ENCODE data around the gene FANCD2.

DNA sequence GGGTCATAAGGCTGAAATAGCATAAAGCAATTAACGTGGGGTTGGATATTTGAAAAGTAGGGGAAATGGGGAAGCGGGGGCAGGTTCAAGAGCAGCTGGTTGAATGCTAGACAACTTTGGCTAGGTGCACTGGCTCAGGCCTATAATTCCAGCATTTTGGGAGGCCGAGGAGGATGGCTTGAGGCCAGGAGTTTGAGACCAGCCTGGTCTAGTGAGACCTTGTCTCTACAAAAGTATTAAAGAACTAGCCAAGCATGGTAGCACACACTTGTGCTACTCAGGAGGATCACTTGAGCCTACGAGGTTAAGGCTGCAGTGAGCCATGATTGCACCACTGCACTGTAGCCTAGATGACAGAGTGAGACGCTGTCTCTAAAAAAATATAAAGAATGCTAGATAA is 6.9 kb upstream of the FANCD2 start:
- TF ChIP-seq CHD2 (IDR thresholded peaks at IDR 0.05; ENCODE audit: low read length, partially characterized antibody) (no peak), EP300 (IDR thresholded peaks at IDR 0.05) (no peak), MAZ (IDR thresholded peaks at IDR 0.05; ENCODE audit: borderline replicate concordance, low read depth, low read length) (no peak), RAD21 (conservative IDR thresholded peaks at IDR 0.05 in 1 of 2, IDR thresholded peaks at IDR 0.05 in 1 of 2) (no peak), NR3C1 (IDR thresholded peaks at IDR 0.05) (no peak)
- TF ChIP-seq, protein P1, sequence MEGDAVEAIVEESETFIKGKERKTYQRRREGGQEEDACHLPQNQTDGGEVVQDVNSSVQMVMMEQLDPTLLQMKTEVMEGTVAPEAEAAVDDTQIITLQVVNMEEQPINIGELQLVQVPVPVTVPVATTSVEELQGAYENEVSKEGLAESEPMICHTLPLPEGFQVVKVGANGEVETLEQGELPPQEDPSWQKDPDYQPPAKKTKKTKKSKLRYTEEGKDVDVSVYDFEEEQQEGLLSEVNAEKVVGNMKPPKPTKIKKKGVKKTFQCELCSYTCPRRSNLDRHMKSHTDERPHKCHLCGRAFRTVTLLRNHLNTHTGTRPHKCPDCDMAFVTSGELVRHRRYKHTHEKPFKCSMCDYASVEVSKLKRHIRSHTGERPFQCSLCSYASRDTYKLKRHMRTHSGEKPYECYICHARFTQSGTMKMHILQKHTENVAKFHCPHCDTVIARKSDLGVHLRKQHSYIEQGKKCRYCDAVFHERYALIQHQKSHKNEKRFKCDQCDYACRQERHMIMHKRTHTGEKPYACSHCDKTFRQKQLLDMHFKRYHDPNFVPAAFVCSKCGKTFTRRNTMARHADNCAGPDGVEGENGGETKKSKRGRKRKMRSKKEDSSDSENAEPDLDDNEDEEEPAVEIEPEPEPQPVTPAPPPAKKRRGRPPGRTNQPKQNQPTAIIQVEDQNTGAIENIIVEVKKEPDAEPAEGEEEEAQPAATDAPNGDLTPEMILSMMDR (IDR thresholded peaks at IDR 0.05): no peak
- TF ChIP-seq, protein P2, sequence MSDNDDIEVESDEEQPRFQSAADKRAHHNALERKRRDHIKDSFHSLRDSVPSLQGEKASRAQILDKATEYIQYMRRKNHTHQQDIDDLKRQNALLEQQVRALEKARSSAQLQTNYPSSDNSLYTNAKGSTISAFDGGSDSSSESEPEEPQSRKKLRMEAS (IDR thresholded peaks at IDR 0.05): no peak
- TF ChIP-seq, protein P3, sequence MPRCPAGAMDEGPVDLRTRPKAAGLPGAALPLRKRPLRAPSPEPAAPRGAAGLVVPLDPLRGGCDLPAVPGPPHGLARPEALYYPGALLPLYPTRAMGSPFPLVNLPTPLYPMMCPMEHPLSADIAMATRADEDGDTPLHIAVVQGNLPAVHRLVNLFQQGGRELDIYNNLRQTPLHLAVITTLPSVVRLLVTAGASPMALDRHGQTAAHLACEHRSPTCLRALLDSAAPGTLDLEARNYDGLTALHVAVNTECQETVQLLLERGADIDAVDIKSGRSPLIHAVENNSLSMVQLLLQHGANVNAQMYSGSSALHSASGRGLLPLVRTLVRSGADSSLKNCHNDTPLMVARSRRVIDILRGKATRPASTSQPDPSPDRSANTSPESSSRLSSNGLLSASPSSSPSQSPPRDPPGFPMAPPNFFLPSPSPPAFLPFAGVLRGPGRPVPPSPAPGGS (IDR thresholded peaks at IDR 0.05): no peak
